Endometrial microvascular endothelial cells (primary cell): ENCODE measurements around the gene WWC2. TPM values are rescaled to one million over a fixed set of nuclear protein-coding genes. Genes with fewer than 3 reads are reported as not detected.

Experiments
- in situ Hi-C: cut with HindIII; loops from 2 replicates; pipeline ENCODE4 v1.10.0; 2017; ENCODE audit warnings: low sequenced_read_pairs, low pct_unique_long_range_greater_than_20kb; ENCODE audit errors: inconsistent ontology term
- total RNA-seq: library from RNA; depleted of rRNA; stranded (reverse); fragments of >200 nt; gene quantifications from one replicate; pipeline ENCODE4 v1.2.3, GENCODE V29; 2015; ENCODE audit errors: inconsistent ontology term

The WWC2 gene
- total RNA-seq, 1 donor from 2014 or later = 27.0 TPM

DNA sequence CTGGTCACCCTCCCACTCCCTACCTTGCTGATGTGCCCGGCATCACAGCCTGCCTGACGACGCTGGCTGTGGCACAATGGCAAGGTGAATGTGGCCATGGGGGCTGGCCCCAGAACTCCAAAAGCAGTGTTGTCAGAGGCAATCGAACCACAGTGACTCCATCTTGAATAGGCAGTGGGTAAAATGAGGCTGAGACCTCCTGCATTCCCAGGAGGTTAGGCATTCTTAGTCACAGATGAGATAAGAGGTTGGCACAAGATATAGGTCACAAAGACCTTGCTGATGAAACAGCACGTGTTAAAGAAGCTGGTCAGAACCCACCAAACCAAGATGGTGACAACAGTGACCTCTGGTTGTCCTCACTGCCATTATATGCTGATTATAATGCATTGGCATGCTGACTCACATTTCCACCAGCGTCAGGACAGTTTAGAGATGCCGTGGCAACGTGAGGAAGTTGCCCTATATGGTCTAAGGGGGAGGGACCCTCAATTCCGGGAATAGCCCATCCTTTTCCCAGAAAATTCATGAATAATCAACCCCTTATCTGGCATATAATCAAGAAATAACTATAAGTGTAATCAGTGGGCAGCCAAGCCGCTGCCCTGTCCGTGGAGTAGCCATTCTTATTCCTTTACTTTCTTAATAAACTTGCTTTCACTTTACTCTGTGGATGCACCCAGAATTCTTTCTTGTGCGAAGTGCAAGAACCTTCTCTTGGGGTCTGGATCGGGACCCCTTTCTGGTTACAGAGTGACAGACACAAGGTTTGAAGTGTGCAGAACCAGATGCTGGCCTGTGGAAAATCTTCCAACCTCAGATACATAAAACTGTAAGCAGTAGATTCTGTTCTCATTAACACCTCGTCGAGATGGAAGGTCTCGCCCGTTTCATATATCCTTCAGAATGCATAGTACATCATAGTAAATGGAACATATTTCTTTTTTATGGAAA is 249.9 kb downstream of the WWC2 start:
- in situ Hi-C loops = no loop called here

DNA sequence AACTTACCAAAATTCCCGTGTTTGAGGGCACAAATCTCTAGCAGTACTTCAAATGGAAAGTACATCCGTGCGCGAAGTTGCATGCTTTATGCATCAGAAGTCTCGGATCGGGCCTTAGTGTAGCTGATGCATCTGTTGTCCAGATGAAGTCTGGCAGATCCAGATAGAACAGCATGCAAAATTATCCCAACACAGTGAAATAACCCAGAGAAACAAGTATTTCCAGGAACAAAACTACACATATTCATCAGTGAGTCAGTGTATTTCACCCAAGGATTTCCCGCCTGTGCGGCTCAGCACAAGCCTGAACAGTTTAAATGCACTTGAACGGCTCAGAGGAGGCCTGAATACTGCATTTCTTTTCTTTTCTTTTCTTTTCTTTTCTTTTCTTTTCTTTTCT is 250.6 kb downstream of the WWC2 start:
- in situ Hi-C loops = no loop called here

GRCh38 chr4:183350317-183351071 is 251.4 kb downstream of the WWC2 start:
- in situ Hi-C loops = no loop called here

DNA sequence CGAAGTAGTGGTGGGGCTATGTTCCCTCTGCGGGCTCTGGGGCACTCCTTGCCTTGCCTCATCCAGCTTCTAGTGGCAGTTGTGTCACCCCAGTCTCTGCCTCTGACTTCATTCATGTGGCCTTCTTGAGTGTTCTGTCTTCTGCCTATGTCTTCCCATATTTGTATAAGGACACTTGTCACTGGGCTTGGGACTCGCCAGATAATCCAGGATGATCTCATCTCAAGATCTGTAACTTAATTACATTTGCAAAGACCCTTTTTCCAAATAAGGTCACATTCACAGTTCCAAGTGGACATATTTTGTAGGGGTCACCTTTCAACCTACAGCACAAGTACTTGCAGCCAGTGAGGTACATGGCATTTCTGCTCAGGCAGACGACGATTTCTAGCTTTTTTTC is 253.5 kb downstream of the WWC2 start:
- in situ Hi-C loops = no loop called here

- in situ Hi-C loops = no loop called here
Observed at GRCh38 chr4:183353557-183353956, 254.5 kb downstream of the WWC2 start.

DNA sequence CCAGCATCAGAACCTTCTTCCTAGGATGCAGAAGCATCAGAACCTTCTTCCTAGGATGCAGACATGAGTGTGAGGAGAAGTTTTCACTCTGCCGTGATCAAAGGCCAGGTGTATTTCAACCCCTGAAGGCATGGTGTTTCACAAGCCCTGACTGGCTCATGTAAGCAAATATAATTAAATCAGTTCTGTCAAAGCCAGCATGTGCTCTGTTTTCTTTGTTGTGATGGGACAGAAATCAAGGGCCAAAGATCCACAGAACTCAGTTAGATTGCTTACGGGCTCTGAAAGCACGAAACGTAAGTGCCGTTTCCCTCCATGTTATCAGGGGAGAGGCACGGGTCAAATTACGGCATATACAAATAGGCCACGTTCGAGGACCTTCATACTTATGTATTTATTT is 255.2 kb downstream of the WWC2 start:
- in situ Hi-C loops = no loop called here

DNA sequence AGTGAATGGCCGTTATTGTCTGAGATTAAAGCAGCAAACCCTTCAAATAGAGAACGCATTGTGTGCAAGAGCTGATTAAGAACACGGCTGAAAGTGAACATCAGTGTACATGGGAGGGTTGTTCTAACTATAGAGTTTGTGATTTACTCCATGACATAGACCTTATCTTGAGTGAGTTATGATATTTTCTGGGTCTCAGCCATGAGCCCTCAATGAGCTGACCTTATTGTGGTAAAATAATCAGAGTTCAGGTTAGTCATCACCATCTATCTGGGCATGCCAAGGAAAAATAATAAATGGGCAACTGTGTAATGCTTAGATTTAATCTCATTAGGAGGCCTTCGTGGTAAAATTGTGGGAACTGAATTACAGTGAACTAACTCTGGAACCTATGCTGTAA is 256.3 kb downstream of the WWC2 start:
- in situ Hi-C loops = no loop called here

GRCh38 chr4:183356173-183356830 is 257.2 kb downstream of the WWC2 start:
- in situ Hi-C loops = no loop called here

DNA sequence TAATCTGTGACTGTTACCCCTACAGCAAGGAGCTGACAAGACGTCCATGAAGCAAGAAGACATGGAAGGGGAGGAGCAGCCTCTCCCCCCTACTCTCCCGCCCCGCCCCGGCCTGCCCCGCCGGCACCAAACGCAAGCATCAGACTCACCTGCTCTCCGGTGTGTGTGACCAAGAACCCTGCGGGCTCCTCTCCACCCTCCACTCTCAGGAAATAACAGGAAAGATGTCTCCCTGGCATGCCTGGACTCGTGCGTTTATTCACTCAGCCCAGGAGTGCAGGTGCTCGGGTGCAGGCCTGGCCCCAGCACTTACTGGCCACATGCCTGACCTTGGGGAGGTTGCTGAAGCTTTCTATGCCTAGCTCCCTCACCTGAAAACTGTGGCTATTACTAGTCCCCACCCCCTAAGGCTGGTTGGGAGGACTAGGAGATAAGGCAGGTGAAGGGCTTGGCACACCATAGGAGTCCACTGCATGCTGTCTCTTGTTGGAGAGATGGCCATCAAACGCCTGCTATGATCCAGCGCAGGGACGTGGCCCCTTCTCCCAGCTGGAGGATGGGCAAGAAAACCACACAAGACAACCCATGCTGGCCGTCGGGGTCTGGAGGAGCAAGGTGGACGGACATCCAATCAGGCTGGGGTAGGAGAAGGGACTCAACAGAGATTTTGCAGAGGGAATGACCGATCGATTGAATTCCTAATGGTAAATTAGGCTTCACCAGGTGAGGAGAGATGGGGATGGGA is 258.0 kb downstream of the WWC2 start:
- in situ Hi-C loops = no loop called here

DNA sequence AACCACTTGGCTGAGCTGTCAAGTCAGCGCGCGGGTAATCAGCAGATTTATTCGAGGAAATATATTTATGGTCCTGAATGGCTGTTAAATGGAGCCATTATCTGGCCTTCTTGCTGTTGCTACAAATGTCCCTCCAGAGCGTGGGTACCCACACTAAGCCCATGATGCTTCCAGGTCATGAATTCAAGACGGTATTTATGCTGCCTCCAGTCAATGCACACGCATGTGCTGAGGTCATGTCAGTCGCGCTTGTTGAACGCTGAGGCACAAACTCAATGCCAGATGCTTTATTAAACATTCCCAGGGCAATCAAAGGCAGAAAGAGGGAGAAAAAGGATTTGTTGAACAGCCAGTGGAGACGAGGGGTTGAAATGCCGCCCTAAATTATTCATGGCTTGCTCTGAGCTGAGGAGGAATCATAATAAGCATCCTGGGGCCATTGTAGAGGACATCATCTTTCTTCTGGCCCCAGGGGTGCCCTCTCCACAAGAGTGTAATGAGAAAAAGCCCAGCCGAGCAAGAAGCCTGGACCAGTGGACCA is 259.2 kb downstream of the WWC2 start:
- in situ Hi-C loops = no loop called here

- in situ Hi-C loops = no loop called here
Observed at GRCh38 chr4:183360161-183360919, 261.3 kb downstream of the WWC2 start.

DNA sequence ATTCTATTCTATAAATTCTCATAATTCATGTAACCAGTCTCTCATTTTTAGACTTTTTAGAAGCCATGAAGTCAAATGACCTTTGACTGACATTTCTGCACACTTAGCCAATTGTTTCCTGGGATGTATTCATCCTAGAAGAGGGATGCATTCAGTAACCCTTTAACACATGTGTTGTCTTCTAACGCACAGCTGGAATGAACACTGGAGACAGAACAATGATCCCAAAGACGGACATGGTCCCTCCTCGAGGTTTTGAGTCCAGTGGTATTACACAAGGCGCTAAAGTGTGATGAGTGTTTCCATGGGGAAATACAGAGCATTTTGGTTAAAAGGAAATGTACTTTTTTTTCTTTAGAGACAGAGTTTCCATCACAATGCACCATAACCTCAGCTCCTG is 263.0 kb downstream of the WWC2 start:
- in situ Hi-C loops = no loop called here

DNA sequence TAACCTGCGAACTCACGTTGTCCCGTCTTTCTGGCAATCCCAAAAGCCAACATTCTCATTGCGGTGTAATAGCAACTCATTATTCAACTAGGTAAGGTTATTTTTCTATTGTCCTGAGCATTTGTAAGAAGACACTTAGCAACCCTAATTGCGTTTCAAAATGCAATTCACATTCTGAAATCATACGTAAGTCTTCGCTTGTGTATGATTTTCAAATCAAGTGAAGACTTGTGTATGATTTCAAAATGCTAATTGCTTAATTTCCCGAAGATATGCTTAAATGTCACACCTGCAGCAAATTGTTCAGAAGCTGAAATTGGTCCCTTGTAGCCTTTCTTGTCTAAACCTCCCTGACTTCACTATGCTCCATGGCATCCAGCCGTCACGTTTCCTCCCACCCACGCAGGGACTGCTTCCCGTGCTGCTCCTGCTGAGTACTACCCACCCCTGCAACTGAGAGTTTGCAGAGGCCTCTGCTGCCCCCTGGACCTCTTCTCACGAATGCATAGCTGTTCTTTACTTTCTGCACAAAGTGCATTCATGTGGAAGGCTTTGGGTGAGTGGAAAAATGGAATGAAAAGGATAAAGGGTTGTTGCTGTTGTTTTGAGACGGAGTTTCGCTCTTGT is 264.0 kb downstream of the WWC2 start:
- in situ Hi-C loops = no loop called here

- in situ Hi-C loops = no loop called here
Observed at GRCh38 chr4:183364025-183364424, 265.0 kb downstream of the WWC2 start.

- in situ Hi-C loops = no loop called here
Observed at GRCh38 chr4:183366206-183366835, 267.3 kb downstream of the WWC2 start.

GRCh38 chr4:183369073-183369472 is 270.0 kb downstream of the WWC2 start:
- in situ Hi-C loops = no loop called here
